NCI-H69 (cell line): ENCODE data around the gene HTR2A.
A peak's percentile ranks its signal among the peaks of the same experiment; 100 is the strongest.

Experiments
- DNase-seq: peaks from one replicate; lab custom pipeline; 2025; lab: John Stamatoyannopoulos, UW

Gene HTR2A

DNA sequence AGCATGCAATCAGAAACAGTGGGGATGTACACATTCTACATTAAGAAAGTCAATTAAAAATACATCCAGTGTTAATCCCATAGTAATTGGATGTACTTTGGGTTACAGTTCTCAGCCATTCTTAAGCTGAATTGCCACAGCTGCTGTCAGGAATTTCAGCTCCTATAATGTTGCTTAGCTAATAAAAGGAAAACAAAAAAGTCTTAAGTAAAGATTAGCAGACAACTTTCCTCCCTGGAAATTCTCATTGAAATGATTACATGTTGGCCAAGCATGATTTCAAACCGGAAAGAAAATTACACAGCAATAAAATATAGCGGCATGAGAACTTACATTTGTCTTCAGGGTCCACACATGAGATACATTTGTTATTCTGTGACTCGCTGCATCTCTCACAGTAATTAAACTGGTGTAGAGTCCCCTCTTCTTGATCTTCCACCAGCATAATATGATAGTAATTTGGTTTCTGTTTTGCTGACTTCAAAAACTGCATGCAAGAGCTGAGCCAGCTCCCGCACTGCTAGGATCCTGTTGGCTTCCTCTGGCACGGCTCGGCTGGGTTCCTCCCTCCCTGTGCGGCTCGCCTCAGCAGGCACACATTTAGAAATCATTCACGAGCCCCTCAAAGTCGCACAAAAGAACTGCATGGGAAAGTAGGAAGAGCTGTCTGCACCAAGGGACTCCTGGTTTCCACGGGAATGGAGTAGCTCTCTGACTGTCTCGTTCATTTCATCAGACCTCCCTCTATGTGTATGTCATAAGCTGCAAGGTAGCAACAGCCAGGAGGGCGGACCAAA lies at the start of gene HTR2A:
TSS of gene HTR2A (minus strand) at position 713 of the 797 bp plus-strand sequence. CDS start 1,147 bp downstream, outside the sequence.
- peak; percentile 2 for DNase-seq

DNA sequence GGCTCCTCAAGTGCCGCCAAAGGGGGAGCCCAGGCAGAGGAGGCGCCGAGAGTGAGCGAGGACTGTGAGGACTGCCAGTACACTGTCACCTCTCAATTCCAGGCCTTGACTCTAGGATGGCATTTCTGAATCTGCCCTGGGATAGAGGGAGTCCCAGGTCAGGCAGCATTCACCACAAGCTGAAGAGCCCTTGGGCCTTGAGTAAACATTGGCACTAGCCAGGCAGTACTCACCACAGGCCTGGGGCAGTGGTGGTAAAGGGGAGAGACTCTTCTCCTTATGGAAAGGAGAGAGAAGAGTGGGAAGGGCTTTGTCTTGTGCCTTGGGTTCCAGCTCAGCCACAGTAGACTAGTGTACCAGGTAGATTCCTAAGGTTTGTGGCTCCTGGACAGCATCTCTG lies 39.7 kb upstream of the HTR2A start:
- no peak for DNase-seq

DNA sequence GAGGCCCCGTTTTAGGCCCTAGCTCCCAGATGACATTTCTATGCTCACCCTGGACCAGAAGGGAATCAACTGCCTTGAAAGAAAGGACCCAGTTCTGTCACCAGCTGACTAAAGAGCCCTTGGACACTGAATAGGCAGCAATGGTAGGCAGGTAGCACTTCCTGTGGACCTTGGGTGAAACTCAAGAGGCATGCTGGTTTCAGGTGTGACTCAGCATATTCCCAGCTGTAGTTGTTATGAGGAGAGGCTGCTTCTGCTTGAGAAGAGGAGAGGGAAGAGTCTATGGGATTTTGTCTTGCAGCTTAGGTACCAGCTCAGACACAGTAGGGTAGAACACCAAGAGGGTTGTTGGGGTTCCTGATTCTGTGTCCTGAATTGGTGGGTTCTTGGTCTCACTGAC lies 37.9 kb upstream of the HTR2A start:
- no peak for DNase-seq

DNA sequence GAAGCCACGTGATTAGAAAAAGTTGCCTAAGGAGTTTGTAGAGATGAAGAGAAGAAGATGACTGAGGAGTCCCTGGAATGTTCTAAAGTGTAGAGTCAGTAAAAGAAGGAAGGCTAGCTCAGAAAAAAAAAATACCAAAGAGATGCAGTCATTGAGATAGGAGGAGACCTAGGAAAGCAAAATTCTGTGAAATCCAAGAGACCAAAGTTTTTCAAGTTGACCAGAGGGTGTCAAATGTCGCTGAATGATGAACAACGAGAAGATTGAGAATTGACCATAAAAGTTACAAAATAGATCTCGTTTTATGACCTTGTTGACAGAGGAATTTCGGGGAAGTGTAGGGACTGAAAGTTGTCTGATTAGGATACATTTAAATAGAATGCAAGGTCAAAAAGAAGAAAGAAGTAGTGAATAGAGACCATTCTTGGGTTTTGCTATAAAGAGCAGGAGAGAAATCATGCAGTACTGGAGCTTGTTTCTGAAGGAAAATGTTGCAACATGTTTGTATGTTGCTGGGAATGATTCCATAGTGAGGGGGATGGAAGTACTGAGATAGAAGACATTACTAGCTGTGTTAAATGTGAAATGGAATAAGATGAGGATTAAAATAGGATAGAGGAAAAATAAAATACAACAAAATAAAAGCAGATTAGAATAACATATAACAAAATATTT lies 30.2 kb upstream of the HTR2A start:
- DNase-seq: no peak

DNA sequence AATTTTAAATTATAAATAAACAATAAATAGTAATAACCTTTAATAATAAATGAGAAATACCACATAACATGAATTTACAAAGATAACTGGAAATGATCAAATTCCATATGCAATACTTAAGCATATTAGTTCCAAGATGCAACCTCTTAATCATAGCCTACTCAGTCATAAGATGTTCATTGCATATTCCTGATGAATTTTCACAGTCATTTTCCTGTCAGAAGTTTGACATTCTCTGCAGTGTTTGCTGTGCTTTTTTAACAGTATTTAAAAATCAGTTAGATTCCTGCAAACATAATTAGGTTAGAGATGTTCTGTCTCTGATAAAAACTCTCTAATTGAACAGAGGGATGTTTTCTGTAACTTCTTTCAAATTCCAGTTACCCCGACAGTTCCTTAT lies 28.6 kb upstream of the HTR2A start:
- DNase-seq: no peak

DNA sequence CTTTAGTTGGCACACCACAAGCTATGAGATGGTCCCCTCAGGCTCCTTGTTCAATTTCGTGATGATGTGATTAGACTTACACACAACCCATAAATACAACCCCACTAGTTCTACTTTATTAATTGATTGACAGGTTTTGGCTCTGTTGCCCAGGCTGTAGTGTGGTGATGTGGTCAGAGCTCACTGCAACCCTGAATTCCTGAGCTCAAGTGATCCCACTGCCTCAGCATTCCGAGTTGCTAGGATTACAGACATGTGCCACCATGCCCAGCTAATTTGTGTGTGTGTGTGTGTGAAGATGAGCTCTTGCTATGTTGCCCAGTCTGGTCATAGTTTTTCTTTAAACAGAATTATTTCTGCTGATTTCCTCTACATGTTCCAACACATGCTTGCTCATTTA lies 17.5 kb upstream of the HTR2A start:
- no peak for DNase-seq

DNA sequence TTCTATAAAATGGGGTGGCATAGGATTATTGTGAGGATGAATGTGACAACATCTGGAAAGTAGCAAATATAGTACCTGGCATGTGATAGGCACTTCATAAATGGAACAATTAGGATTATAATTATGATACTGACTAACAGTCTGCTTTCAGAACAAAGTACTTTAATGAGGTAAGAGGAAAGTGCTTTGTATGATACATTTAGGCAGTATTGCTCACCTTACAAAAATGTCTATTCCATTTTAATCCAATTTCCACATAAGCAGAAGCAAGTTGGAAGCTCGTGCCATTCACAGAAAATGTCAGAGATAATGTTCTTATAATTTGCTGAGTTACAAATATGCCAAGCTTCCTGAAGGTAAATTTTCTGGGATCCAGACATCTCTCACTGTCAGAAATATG lies 16.9 kb upstream of the HTR2A start:
- no peak for DNase-seq

DNA sequence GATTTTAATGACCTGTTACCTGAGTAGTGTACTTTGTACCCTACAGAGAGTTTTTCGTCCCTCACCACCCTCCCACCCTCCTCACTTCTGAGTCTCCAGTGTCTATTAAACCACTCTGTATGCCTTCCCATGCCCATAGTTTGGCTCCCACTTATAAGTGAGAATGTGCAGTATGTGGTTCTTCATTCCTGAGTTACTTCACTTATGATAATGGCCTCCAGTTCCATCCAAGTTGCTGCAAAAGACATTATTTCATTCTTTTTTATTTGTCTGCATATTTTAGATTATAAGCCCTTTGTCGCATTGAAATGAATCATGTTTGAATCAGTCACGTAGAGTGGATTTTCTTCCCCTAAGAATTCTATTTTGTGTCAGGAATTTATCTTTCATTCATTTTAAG lies 12.2 kb upstream of the HTR2A start:
- DNase-seq: no peak

DNA sequence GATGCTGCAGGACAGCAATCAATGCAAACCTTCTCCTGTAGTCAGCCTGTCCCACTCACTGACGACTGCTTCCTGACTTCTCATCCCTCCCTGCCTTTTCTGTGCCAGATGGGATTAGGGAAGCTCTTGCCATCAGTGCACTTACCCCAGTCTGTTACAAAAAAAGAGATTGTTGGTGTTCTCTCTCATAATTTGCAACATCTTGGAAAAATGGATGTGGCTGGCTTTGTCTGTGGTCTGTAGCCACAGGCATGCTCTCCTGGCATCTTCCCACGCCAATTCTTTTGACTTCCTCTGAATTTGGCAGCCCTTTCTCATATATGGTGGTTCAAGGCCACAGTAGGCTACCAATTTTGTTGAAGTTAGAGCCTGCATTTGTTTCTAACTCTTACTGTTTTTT lies 11.6 kb upstream of the HTR2A start:
- no peak for DNase-seq

DNA sequence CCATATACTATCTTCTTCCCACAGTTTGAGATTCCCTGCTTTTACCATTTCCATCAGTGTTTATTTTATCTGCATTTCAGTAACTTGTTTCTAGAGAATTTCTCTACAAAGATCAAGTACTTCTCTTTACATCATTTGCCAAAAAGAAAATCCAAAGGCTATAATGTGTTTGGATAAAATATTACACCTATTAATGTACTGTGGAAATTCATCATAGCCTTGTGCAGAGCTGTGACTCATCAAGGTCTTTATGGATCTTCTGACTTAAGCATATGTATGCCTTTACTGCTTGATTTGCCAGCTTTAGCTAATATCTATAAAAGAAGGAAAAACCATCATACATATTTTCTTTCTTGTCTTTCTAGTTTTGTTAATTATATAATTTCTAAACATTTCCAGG lies 9.6 kb upstream of the HTR2A start:
- no peak for DNase-seq

DNA sequence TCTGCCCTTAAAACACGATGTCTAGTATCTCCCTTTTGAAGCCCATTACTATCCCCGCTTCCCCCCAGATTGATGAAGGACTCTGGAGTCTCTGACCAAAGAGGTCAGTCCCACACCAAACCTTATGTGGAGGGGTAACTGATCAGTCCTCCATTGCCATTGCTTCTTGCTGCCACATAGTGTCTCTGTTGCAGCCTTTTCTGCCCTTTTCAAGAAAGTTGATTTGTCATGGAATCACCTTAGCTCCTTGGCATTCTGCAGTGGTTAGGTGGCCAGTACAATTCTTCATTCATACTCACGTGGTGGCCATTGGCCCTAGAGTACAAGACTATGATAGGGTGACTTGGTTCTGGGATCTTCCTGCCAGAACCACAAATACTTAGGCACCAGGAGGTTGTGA lies 8.4 kb upstream of the HTR2A start:
- no peak for DNase-seq

DNA sequence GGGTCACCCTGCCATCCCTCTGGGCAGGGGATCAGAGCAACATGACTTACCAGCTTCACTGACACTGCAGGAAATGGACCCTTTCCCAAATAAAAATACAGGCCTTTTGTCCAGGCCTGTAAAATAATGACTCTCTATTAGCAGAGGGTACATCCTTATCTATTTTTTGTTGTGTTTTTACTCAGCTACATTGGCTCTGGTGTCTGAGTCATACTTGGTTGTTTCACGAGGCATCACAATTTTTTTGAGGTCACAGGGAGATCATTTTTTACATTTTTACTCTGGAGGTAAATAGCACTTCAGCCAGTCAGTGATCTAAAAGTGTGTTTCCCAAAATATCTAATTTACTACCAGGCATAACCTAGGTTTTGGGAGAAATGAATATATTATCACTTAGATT lies 6.9 kb upstream of the HTR2A start:
- no peak for DNase-seq

DNA sequence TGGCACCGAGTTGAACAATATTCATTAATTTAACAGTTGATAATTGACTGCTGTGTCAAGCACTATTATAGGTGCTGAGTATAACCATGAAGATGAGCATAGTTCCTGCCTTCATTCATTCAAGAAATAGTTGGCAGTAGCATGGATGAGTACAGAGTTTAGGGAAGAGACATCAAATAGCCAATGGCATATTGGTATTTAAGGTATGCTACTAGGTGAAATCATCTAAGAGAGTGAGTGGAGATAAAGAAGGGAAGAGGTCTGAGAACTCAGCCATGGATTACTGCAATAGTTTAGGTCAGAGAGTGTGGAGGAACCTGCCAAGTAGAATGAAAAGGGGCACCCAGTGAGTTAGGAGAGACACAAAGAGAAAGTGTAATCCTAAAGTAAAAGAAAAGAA lies 4.9 kb upstream of the HTR2A start:
- DNase-seq: no peak

DNA sequence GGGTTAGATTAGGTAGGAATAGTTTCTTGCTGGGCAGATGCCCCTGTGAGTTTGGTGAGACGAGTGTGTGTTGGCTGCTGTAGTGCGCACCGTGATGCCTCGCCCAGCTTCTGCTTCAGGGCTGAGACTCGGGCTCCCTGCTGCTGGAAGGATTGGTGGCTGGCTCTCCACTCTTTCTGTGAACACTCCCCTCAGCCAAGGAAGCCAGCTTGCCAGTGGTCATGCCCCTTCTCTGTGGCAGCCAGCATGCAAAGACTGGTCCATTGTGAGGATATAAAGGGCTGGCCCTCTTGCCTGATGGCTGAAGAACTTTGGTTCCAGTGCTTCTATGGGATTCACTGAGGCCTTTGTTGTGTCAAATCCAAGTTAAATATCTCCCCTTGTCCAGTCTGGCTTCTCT lies 2.9 kb upstream of the HTR2A start:
- DNase-seq: no peak

DNA sequence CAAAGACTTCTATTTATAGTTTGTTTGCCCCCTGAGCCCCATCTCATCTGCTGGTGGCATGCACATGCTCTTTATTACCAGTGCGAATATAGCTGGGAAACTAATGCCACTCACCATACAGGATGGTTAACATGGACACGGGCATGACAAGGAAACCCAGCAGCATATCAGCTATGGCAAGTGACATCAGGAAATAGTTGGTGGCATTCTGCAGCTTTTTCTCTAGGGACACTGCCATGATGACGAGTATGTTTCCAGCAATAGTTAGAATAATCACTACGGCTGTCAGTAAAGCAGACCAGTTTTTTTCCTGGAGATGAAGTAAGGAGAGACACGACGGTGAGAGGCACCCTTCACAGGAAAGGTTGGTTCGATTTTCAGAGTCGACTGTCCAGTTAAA lies 1.5 kb downstream of the HTR2A start:
- DNase-seq: no peak

DNA sequence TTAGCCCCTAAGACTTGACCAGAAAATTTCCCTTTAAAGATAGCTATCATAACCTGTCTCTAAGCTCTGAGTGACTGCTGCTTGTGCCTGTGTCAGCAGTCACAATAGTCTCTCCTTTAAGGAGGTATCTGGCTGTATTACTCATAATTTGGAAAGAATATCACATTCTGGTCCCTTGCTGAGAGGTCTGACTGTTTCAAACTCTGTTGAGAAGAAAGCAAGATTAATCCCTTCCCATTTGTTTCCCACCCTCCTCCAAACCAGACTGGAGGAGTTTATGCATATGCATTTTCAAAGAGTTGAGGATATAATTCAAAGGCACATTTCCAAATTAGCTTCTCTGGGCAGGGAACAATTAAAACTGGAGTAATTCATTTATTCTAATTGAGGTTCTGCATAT lies 2.3 kb downstream of the HTR2A start:
- DNase-seq: no peak

DNA sequence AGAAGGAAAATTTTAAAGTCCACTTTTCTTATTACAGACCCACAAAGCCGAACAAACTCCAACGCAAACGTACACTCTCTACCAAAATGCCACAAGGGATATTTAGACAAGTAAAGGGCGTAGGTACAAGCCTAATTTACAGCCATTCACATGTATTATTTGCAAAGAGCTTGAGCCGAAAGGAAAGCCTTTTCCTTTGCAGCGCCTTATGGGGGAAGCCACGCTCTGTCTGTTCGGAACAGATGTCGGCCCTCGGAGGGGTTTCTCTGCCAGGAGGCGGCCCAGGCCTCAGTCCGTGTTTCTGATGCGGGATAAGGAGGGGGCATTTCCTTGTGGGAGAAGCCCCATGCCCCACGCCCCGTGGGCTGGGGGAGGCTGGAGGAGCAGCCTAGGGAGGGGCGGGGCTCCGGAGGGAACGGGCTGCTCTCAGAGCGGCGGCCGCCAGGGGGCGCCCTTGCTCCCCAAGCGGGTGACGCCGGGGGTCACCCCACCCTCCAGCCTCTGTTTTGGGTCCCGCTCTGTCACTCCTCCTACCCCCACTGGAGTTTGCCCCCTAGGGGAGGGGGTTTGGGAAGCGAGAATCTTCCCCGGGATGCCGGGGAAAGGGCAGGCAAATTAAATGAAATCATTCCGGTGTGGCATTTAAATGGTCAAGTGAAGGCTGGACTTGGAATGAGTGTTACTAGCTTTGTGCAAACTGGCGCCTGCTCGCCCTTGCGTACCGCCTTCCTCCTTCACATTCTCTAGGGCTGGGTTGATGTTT lies 2.9 kb downstream of the HTR2A start:
- peak; percentile 55 for DNase-seq

DNA sequence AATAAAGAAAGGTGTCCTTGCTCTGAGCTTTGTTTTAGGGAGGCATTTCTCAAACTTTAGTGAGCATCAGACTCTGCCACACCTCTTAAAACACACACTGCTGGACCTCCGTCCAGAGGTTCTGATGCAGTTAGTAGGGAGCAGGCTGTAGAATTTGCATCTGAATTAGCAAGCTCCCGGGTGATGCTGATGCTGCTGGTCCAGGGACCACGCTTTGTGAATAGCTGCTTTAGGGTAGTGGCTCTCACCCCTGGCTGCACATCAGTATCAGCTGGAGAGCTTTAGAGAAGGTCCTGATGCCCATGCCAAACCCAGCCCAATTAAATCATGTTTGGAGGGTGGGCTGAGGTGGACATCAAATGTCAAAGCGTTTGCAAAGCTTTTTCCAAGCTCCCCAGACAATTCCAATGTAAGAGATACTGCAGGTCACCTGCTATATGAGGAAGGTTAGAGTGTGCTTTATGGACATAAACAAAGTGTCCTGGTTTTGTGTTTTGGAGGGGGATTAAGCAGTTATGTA lies 3.6 kb downstream of the HTR2A start:
- DNase-seq: no peak

DNA sequence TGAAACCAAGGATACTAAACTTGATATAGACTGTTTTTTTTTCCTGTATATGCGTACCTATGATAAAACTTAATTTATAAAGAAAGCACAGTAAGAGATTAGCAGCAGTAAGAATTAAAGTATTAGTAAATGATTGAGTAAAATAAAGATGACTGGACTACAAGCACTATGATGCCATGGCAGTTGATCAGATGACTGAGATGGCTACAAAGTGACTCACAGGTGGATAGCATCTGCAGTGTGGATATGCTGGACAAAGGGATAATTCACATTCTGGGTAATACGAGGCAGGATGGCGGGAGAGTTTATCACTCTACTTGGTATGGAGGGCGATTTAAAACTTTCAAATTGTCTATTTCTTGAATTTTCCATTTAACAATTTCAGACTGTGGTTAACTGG lies 11.8 kb downstream of the HTR2A start:
- no peak for DNase-seq

DNA sequence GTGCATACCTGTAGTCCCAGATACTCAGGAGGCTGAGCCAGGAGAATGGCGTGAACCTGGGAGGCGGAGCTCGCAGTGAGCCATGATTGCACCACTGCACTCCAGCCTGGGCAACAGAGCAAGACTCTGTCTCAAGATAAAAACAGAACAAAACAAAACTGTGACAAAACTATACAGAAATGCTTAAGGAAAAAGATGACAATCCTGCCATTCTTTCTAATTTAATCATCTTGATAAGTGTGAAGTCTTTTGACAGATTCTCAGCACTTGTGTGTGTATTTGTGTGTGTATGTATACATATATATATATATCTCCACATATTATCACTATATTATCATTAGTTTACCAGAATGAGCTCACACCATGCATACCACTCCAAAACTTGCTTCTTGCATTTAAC lies 12.3 kb downstream of the HTR2A start:
- no peak for DNase-seq

DNA sequence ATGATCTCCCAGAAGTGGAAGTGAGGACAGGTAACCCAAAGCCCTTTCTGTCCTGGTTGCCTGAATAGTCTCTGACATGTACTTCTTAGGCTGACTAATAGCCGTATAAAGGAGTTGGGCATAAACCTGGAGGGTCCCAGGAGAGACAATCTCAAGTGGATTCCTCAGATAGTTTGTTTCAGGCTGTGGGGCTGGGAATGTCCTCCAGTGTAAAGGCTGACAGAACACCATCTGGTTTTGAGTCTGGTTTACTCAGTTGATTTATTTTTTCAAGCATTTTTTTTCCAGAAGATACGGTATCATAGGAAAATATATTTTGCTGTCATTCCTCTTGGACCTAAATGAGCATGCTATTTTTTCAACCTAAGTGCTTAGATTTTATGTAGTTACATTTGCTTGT lies 15.2 kb downstream of the HTR2A start:
- DNase-seq: no peak

DNA sequence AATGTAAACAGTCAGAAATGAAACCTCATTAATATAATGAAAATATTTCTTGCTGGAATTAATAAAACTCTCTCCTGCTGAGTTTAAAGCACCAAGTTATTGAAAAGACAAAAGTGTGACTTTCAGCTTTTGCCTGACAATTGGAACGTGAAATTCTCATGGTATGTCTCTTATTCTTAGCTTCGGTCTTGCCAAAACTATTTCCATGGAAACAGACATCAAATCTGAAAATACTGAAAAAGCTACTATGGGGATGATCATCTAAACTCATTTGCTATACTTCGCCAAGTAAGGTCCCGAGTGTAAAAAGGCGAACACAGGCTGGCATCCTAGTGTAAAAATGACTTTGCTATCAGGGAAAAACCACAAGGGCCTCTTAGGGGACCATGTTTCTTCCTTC lies 22.8 kb downstream of the HTR2A start:
- no peak for DNase-seq

DNA sequence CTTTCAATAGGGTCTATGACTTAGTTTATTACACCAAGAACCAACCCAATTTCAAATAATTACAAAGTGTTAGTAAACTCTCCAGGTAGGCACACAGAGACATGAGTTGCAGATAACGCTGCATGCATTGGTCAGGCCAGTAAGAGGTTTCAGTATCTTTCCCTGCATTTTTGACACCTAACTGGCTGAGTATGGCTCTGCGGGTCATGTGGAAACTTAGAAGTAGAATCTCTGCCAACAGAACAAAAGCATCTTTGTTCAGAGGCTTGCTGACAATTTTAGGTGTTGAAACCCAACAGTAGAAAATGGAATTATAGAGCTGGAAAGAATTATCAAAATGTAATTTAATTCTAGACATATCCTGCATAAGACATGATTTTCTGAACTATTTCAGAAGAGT lies 25.3 kb downstream of the HTR2A start:
- DNase-seq: no peak
